GM23248 (cell line): ENCODE results near the gene CLEC2B.

Experiments
- EZH2 ChIP-seq: fragments of 200-600 bp; sonication (generic); IDR thresholded peaks from 2 replicates; pipeline ENCODE4 v1.6.1; 2018; ENCODE audit warnings: antibody characterized with exemption, mild to moderate bottlenecking; ENCODE audit not compliant: insufficient read depth, poor library complexity, severe bottlenecking
- EZH2phosphoT487 ChIP-seq: fragments of 200-600 bp; sonication (generic); IDR thresholded peaks from 2 replicates; pipeline ENCODE4 v1.6.1; 2018; ENCODE audit warnings: antibody characterized with exemption, moderate library complexity, mild to moderate bottlenecking, low read depth; ENCODE audit not compliant: insufficient read depth

DNA sequence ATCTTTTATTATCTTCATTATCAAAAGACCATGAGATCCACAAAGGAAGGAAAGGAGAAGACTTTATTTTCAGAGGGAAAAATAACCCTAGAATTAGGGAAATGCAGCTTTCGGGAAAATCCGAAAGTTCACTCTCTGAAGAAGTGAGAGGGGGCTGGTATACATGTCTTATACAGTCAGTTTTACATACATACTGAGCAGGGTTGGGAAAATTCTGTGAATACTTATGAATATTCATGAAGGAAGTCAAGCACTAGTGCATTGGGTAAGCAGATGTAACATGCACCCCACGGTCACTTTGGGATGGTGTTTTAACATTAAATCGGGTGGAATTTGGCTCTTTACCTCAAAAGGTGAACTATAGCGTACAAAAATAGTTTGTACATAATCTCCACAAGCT lies 57.5 kb downstream of the CLEC2B start:
- TF ChIP-seq EZH2 (no peak), EZH2phosphoT487 (no peak)
